ENCODE data around the gene SBF1.

DNA sequence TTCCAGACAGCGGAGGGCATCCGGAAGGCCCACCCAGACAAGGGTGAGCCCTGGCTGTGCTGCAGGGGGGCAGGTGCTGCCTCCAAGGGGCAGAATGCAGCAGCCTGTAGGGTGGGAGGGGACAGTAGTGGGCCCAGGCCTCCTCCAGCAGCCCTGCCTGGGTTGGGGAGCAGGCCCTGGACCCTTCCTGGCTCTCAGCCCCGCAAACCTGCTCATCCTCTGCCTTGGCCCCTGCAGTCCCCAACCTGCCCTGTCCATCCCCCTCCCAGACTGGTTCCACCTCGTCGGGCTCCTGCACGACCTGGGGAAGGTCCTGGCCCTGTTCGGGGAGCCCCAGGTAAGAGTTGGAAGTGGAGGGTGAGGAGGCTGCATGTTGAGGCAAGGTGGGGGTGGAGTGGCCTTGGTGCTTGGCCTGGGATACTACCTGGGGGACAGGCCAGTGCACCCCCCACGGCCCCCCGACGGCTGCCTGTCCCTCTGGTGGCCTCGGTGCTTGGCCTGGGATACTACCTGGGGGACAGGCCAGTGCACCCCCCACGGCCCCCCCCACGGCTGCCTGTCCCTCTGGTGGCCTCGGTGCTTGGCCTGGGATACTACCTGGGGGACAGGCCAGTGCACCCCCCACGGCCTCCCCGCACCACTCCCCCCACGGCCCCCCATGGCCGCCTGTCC, 13.3 kb upstream of the SBF1 start:
- TF ChIP-seq YY1 (IDR thresholded peaks at IDR 0.05): no peak
- TF ChIP-seq NR2F2 (IDR thresholded peaks at IDR 0.05): no peak
- TF ChIP-seq, protein P1, sequence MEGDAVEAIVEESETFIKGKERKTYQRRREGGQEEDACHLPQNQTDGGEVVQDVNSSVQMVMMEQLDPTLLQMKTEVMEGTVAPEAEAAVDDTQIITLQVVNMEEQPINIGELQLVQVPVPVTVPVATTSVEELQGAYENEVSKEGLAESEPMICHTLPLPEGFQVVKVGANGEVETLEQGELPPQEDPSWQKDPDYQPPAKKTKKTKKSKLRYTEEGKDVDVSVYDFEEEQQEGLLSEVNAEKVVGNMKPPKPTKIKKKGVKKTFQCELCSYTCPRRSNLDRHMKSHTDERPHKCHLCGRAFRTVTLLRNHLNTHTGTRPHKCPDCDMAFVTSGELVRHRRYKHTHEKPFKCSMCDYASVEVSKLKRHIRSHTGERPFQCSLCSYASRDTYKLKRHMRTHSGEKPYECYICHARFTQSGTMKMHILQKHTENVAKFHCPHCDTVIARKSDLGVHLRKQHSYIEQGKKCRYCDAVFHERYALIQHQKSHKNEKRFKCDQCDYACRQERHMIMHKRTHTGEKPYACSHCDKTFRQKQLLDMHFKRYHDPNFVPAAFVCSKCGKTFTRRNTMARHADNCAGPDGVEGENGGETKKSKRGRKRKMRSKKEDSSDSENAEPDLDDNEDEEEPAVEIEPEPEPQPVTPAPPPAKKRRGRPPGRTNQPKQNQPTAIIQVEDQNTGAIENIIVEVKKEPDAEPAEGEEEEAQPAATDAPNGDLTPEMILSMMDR (IDR thresholded peaks at IDR 0.05; ENCODE audit: low read depth, low read length, missing input control): no peak
- TF ChIP-seq, protein P2, sequence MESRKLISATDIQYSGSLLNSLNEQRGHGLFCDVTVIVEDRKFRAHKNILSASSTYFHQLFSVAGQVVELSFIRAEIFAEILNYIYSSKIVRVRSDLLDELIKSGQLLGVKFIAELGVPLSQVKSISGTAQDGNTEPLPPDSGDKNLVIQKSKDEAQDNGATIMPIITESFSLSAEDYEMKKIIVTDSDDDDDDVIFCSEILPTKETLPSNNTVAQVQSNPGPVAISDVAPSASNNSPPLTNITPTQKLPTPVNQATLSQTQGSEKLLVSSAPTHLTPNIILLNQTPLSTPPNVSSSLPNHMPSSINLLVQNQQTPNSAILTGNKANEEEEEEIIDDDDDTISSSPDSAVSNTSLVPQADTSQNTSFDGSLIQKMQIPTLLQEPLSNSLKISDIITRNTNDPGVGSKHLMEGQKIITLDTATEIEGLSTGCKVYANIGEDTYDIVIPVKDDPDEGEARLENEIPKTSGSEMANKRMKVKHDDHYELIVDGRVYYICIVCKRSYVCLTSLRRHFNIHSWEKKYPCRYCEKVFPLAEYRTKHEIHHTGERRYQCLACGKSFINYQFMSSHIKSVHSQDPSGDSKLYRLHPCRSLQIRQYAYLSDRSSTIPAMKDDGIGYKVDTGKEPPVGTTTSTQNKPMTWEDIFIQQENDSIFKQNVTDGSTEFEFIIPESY (IDR thresholded peaks at IDR 0.05): no peak
- TF ChIP-seq RAD21 (IDR thresholded peaks at IDR 0.05): no peak
- no peak for TF ChIP-seq TAF1 (conservative IDR thresholded peaks at IDR 0.05)
- TF ChIP-seq, protein P3, sequence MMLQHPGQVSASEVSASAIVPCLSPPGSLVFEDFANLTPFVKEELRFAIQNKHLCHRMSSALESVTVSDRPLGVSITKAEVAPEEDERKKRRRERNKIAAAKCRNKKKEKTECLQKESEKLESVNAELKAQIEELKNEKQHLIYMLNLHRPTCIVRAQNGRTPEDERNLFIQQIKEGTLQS (IDR thresholded peaks at IDR 0.05): no peak
- TF ChIP-seq, protein P4, sequence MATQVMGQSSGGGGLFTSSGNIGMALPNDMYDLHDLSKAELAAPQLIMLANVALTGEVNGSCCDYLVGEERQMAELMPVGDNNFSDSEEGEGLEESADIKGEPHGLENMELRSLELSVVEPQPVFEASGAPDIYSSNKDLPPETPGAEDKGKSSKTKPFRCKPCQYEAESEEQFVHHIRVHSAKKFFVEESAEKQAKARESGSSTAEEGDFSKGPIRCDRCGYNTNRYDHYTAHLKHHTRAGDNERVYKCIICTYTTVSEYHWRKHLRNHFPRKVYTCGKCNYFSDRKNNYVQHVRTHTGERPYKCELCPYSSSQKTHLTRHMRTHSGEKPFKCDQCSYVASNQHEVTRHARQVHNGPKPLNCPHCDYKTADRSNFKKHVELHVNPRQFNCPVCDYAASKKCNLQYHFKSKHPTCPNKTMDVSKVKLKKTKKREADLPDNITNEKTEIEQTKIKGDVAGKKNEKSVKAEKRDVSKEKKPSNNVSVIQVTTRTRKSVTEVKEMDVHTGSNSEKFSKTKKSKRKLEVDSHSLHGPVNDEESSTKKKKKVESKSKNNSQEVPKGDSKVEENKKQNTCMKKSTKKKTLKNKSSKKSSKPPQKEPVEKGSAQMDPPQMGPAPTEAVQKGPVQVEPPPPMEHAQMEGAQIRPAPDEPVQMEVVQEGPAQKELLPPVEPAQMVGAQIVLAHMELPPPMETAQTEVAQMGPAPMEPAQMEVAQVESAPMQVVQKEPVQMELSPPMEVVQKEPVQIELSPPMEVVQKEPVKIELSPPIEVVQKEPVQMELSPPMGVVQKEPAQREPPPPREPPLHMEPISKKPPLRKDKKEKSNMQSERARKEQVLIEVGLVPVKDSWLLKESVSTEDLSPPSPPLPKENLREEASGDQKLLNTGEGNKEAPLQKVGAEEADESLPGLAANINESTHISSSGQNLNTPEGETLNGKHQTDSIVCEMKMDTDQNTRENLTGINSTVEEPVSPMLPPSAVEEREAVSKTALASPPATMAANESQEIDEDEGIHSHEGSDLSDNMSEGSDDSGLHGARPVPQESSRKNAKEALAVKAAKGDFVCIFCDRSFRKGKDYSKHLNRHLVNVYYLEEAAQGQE (IDR thresholded peaks at IDR 0.05): no peak
- no peak for TF ChIP-seq SP1 (IDR thresholded peaks at IDR 0.05)
- no peak for TF ChIP-seq FOXA1 (IDR thresholded peaks at IDR 0.05)
- TF ChIP-seq JUND (IDR thresholded peaks at IDR 0.05): no peak
- TF ChIP-seq EGR1 (IDR thresholded peaks at IDR 0.05; ENCODE audit: low read depth in 2 of 2): no peak
